ENCODE measurements around the gene RBM46. TPM values are rescaled to one million over a fixed set of nuclear protein-coding genes. Genes with fewer than 3 reads are reported as not detected.

The RBM46 gene
- total RNA-seq, 1 experiment from 2014 or later: 4.6 TPM

- no peak for TF ChIP-seq AFF4 (CRISPR knock-in tag; IDR thresholded peaks at IDR 0.05; ENCODE audit: borderline replicate concordance)
Observed at GRCh38 chr4:154781983-154782293, 866 bp downstream of the RBM46 start (continued).

- H3K9me3 Mint-ChIP-seq: no peaks in the 10 kb centered on the region
- CTCF ChIA-PET: interaction anchor here (0.7 to 1.7 kb wide), 7 partner anchors 47 to 182 kb away, joined by 3 to 19 read pairs (median 4); no protein-coding TSS in a partner anchor
- peaks cover 3% of the 10 kb centered on the region; the same call in 1 of the 2 replicates for H3K36me3 Mint-ChIP-seq
- H3K4me3 Mint-ChIP-seq: no peak overlapping the region
- DNase-seq (ENCODE audit: low spot score): no peak
- TF ChIP-seq GRHL2 (CRISPR knock-in tag; IDR thresholded peaks at IDR 0.05; ENCODE audit: insufficient replicate concordance, severe bottlenecking): no peak
- ATAC-seq: no peak
- no peak overlapping the region for H3K27ac Mint-ChIP-seq
- POLR2A ChIA-PET: interaction anchor here (0.6 kb wide), 1 partner anchor 224 kb away, joined by 3 read pairs; no protein-coding TSS in a partner anchor
- H3K4me1 Mint-ChIP-seq: no peaks in the 10 kb centered on the region
- H3K27me3 Mint-ChIP-seq (ENCODE audit: low read depth): no peaks in the 10 kb centered on the region
Observed at GRCh38 chr4:154807042-154807630, 26.1 kb downstream of the RBM46 start.

- DNase-seq (ENCODE audit: low spot score) (no peak), ATAC-seq (no peak)
- POLR2A ChIA-PET: no interaction called here
- H3K4me1 Mint-ChIP-seq: no peaks in the 10 kb centered on the region
- no peak overlapping the region for H3K4me3 Mint-ChIP-seq
- no peak for TF ChIP-seq MAX (CRISPR knock-in tag; IDR thresholded peaks at IDR 0.05)
- TF ChIP-seq ZNF317 (CRISPR knock-in tag; IDR thresholded peaks at IDR 0.05; ENCODE audit: borderline replicate concordance, low read depth): peak; percentile 96
- no peak for TF ChIP-seq PRDM15 (CRISPR knock-in tag; IDR thresholded peaks at IDR 0.05)
- H3K27ac Mint-ChIP-seq: no peak overlapping the region
- CTCF ChIA-PET: no interaction called here
- H3K27me3 Mint-ChIP-seq (ENCODE audit: low read depth): no peaks in the 10 kb centered on the region
- peaks cover 8% of the 10 kb centered on the region; the same call in 1 of the 2 replicates for H3K36me3 Mint-ChIP-seq
- H3K9me3 Mint-ChIP-seq: peaks cover 16% of the 10 kb centered on the region
Observed at GRCh38 chr4:154818230-154818629, 37.2 kb downstream of the RBM46 start.

- Mint-ChIP-seq H3K4me1 (no peaks in the 10 kb centered on the region), H3K27me3 (ENCODE audit: low read depth) (no peaks in the 10 kb centered on the region), H3K36me3 (peaks cover 8% of the 10 kb centered on the region; the same call in 1 of the 2 replicates), H3K9me3 (peaks cover 14% of the 10 kb centered on the region), H3K4me3 (no peak overlapping the region), H3K27ac (no peak overlapping the region)
- TF ChIP-seq ESRRA (CRISPR knock-in tag; IDR thresholded peaks at IDR 0.05; ENCODE audit: borderline replicate concordance): no peak
- TF ChIP-seq ZSCAN18 (CRISPR knock-in tag; IDR thresholded peaks at IDR 0.05): no peak
- no peak for TF ChIP-seq GTF2I (CRISPR knock-in tag; conservative IDR thresholded peaks at IDR 0.05)
- TF ChIP-seq KAT7 (CRISPR knock-in tag; IDR thresholded peaks at IDR 0.05; ENCODE audit: borderline replicate concordance): no peak
- TF ChIP-seq CREB1 (CRISPR knock-in tag; IDR thresholded peaks at IDR 0.05): no peak
- no peak for TF ChIP-seq NR1H2 (CRISPR knock-in tag; IDR thresholded peaks at IDR 0.05)
- no peak for TF ChIP-seq ZBTB21 (CRISPR knock-in tag; IDR thresholded peaks at IDR 0.05; ENCODE audit: borderline replicate concordance)
- no peak for TF ChIP-seq ATF1 (CRISPR knock-in tag; IDR thresholded peaks at IDR 0.05)
- no peak for TF ChIP-seq TCF7 (CRISPR knock-in tag; IDR thresholded peaks at IDR 0.05; ENCODE audit: low read depth)
- TF ChIP-seq ERG (CRISPR knock-in tag; IDR thresholded peaks at IDR 0.05): no peak
- TF ChIP-seq FOXJ3 (CRISPR knock-in tag; IDR thresholded peaks at IDR 0.05; ENCODE audit: borderline replicate concordance): no peak
- ChIA-PET CTCF (no interaction called here), POLR2A (no interaction called here)
- no peak for ATAC-seq
- DNase-seq (ENCODE audit: low spot score): no peak
Observed at GRCh38 chr4:154822775-154823174, 41.7 kb downstream of the RBM46 start.
